Hematopoietic multipotent progenitor cell treated with erythropoietin and hydrocortisone succinate and interleukin-3 and kit ligand, for 15 days (in vitro differentiated cells): ENCODE data around the gene SF3A1.

Experiments
- DNase-seq: peaks from one replicate; pipeline ENCODE4 v3.0.0-alpha.2; 2015; ENCODE audit warnings: low spot score

The SF3A1 gene

GRCh38 chr22:30305519-30305905 lies 51.2 kb downstream of the SF3A1 start:
- no peak for DNase-seq

- DNase-seq = no peak
Measured at GRCh38 chr22:30304495-30305244, 52.0 kb downstream of the SF3A1 start.

GRCh38 chr22:30302810-30303138 lies 53.9 kb downstream of the SF3A1 start:
- DNase-seq = no peak

- no peak for DNase-seq
Measured at GRCh38 chr22:30301995-30302809, 54.5 kb downstream of the SF3A1 start.

- no peak for DNase-seq
Measured at GRCh38 chr22:30299322-30299721, 57.4 kb downstream of the SF3A1 start.

- no peak for DNase-seq
Measured at GRCh38 chr22:30297991-30298701, 58.5 kb downstream of the SF3A1 start.

- DNase-seq = no peak
Measured at GRCh38 chr22:30297276-30297990, 59.3 kb downstream of the SF3A1 start.

GRCh38 chr22:30296833-30297232 lies 59.9 kb downstream of the SF3A1 start:
- no peak for DNase-seq

GRCh38 chr22:30296324-30296723 lies 60.4 kb downstream of the SF3A1 start:
- no peak for DNase-seq

GRCh38 chr22:30295576-30295975 lies 61.1 kb downstream of the SF3A1 start:
- no peak for DNase-seq

GRCh38 chr22:30294830-30295229 lies 61.9 kb downstream of the SF3A1 start:
- DNase-seq = no peak

- no peak for DNase-seq
Measured at GRCh38 chr22:30294066-30294465, 62.6 kb downstream of the SF3A1 start.

- no peak for DNase-seq
Measured at GRCh38 chr22:30293026-30293425, 63.7 kb downstream of the SF3A1 start.

GRCh38 chr22:30292069-30292970 lies 64.4 kb downstream of the SF3A1 start:
- DNase-seq = no peak

GRCh38 chr22:30291058-30291892 lies 65.4 kb downstream of the SF3A1 start:
- no peak for DNase-seq

GRCh38 chr22:30290342-30291057 lies 66.2 kb downstream of the SF3A1 start:
- no peak for DNase-seq

GRCh38 chr22:30289980-30290313 lies 66.7 kb downstream of the SF3A1 start:
- no peak for DNase-seq

- DNase-seq = peak; percentile 93
Measured at GRCh38 chr22:30289141-30289979, 67.3 kb downstream of the SF3A1 start, which contains the start of gene CASTOR1. CASTOR1 (minus strand) TSS chr22:30289505; CDS start chr22:30289497, 8 bp downstream.
